A549 (cell line): ENCODE data around the gene ASB16. TPM values are rescaled to one million over a fixed set of nuclear protein-coding genes. Genes with fewer than 3 reads are reported as not detected.

ENCODE experiments used
- ATAC-seq, 2 experiments: fragments of 200-7000 bp in 1 of 2; fragments of >200 bp in 1 of 2; cut with Nextera tagmentation in 1 of 2; cut with Tn5 transposase in 1 of 2; 3 replicates each; pipeline versions ENCODE4 v1.8.0 to v1.9.1; 2018 to 2020; ENCODE audit warnings: mild to moderate bottlenecking in 1 of 2, moderate library complexity in 1 of 2
- CTCF ChIA-PET: fragments of 300-600 bp; sonication (Branson Sonifier 250); formaldehyde crosslinking; extraction: SDS; loops from one replicate; lab custom pipeline; 2021; ENCODE audit warnings: antibody characterized with exemption, inconsistent platforms; lab: Yijun Ruan, JAX
- POLR2A ChIA-PET: fragments of 350-600 bp; formaldehyde crosslinking; extraction: SDS; loops from one replicate; lab custom pipeline; 2021; ENCODE audit warnings: antibody characterized with exemption, inconsistent platforms; lab: Yijun Ruan, JAX
- DNase-seq, 2 experiments: peaks; one replicate each; pipeline versions ENCODE4 v3.0.0 to v3.0.0-alpha.2; 2011 to 2016; ENCODE audit warnings: low read depth in 1 of 2, low spot score in 1 of 2
- FAIRE-seq: peaks from 2 replicates; lab custom pipeline; 2011; peaks lifted over from hg19 to GRCh38; lab: Jason Lieb, UNC
- H3K27ac ChIP-seq, 2 experiments: fragments of >200 bp; sonication (Bioruptor Twin); formaldehyde crosslinking; 3 replicates each; pipeline ENCODE4 v1.5.1; 2016 to 2017
- H3K4me1 ChIP-seq: fragments of >200 bp; sonication (Bioruptor Twin); formaldehyde crosslinking; 3 replicates; pipeline ENCODE4 v1.6.1; 2016
- H3K4me2 ChIP-seq: fragments of >200 bp; sonication (Bioruptor Twin); formaldehyde crosslinking; 3 replicates; pipeline ENCODE4 v1.6.1; 2016
- H3K4me3 ChIP-seq: fragments of >200 bp; sonication (Bioruptor Twin); formaldehyde crosslinking; 3 replicates; pipeline ENCODE4 v1.5.1; 2016
- H3K9me3 ChIP-seq: fragments of >200 bp; sonication (Bioruptor Twin); formaldehyde crosslinking; 3 replicates; pipeline ENCODE4 v1.6.1; 2016
- BHLHE40 ChIP-seq: IDR thresholded peaks from 2 replicates; pipeline ENCODE4 v1.6.1; 2012; ENCODE audit warnings: low read depth, low read length, inconsistent platforms
- CEBPB ChIP-seq, 2 experiments: fragments of >200 bp in 1 of 2; sonication (Bioruptor Twin) in 1 of 2; formaldehyde crosslinking in 1 of 2; IDR thresholded peaks; 2 replicates each; pipeline ENCODE4 v1.6.1; 2012 to 2016
- EHMT2 ChIP-seq: fragments of 200-600 bp; sonication (generic); IDR thresholded peaks from 2 replicates; pipeline ENCODE4 v1.6.1; 2016; ENCODE audit warnings: antibody characterized with exemption, low read depth, mild to moderate bottlenecking, moderate library complexity
- EP300 ChIP-seq, 2 experiments: fragments of >200 bp; sonication (Bioruptor Twin); formaldehyde crosslinking; IDR thresholded peaks; 2 replicates in 1 of 2; 3 replicates in 1 of 2; pipeline ENCODE4 v1.6.1; 2016 to 2017
- ESRRA ChIP-seq: fragments of 150-350 bp; IDR thresholded peaks from 2 replicates; pipeline ENCODE4 v1.6.1; 2014; ENCODE audit warnings: mild to moderate bottlenecking, low read length, borderline replicate concordance
- FOSL2 ChIP-seq, 2 experiments: fragments of 450-650 bp in 1 of 2; fragments of >200 bp in 1 of 2; sonication (Bioruptor Twin) in 1 of 2; formaldehyde crosslinking; IDR thresholded peaks; 2 replicates each; pipeline versions ENCODE4 v1.5.0 to v1.6.1; 2016 to 2020; ENCODE audit warnings: mild to moderate bottlenecking in 1 of 2, moderate library complexity in 1 of 2
- GATA3 ChIP-seq: IDR thresholded peaks from 2 replicates; pipeline ENCODE4 v1.6.1; 2012; ENCODE audit warnings: borderline replicate concordance
- JUNB ChIP-seq: fragments of >200 bp; sonication (Bioruptor Twin); formaldehyde crosslinking; IDR thresholded peaks from 2 replicates; pipeline ENCODE4 v1.6.1; 2016
- KDM1A ChIP-seq: fragments of 200-600 bp; sonication (generic); IDR thresholded peaks from 2 replicates; pipeline ENCODE4 v1.6.1; 2016; ENCODE audit warnings: low read depth, mild to moderate bottlenecking
- NPAS2 ChIP-seq: fragments of 250-450 bp; sonication (Bioruptor Pico); IDR thresholded peaks from 2 replicates; pipeline ENCODE4 v1.8.0; 2022; ENCODE audit warnings: mild to moderate bottlenecking, moderate library complexity, borderline replicate concordance
- NR3C1 ChIP-seq: fragments of >200 bp; sonication (Bioruptor Twin); formaldehyde crosslinking; IDR thresholded peaks from 3 replicates; pipeline ENCODE4 v1.6.1; 2017
- RARB ChIP-seq: fragments of 250-450 bp; sonication (Bioruptor Pico); IDR thresholded peaks from 2 replicates; pipeline ENCODE4 v1.8.0; 2021; ENCODE audit warnings: mild to moderate bottlenecking, moderate library complexity
- RFX5 ChIP-seq: fragments of 450-650 bp; IDR thresholded peaks from 2 replicates; pipeline ENCODE4 v1.7.1; 2014; ENCODE audit warnings: antibody characterized with exemption, mild to moderate bottlenecking, moderate library complexity
- SMC3 ChIP-seq: fragments of >200 bp; sonication (Bioruptor Twin); formaldehyde crosslinking; IDR thresholded peaks from 3 replicates; pipeline ENCODE4 v1.6.1; 2018; ENCODE audit warnings: inconsistent platforms
- TFCP2L1 ChIP-seq: fragments of 250-450 bp; sonication (Bioruptor Pico); IDR thresholded peaks from 2 replicates; pipeline ENCODE4 v1.5.0; 2021; ENCODE audit warnings: mild to moderate bottlenecking
- ZC3H11A ChIP-seq: fragments of 450-650 bp; IDR thresholded peaks from 2 replicates; pipeline ENCODE4 v1.6.1; 2014; ENCODE audit warnings: antibody characterized with exemption, mild to moderate bottlenecking
- ZFP36 ChIP-seq: fragments of 450-650 bp; IDR thresholded peaks from 2 replicates; pipeline ENCODE4 v1.6.1; 2014; ENCODE audit warnings: borderline replicate concordance; ENCODE audit not compliant: partially characterized antibody
- ZSCAN20 ChIP-seq: fragments of 250-450 bp; sonication (Bioruptor Pico); IDR thresholded peaks from 2 replicates; pipeline ENCODE4 v1.8.0; 2022; ENCODE audit warnings: mild to moderate bottlenecking, moderate library complexity
- WGBS: methylation state at CpG from one replicate; pipeline ENCODE4 v1.1.6; 2017; ENCODE audit errors: missing lambda C conversion rate; 5-methylcytosine and 5-hydroxymethylcytosine counted together
- polyA plus RNA-seq, 4 experiments: library from polyadenylated mRNA; depleted of rRNA in 3 of 4; stranded (reverse); fragments of >200 nt; fragmentation: RNase III in 1 of 4; extraction: RNeasy Plus Mini Kit Qiagen cat#74134 plus additional on column Dnase treatment in 1 of 4; gene quantifications; 2 replicates in 3 of 4; 3 replicates in 1 of 4; pipeline ENCODE4 v1.2.3, GENCODE V29; 2011 to 2017
- TF ChIP-seq, protein P1 (sequence below): IDR thresholded peaks from 2 replicates; pipeline ENCODE4 v1.6.1; 2012
- TF ChIP-seq, protein P2 (sequence below): IDR thresholded peaks from 2 replicates; pipeline ENCODE4 v1.6.1; 2012
- TF ChIP-seq, protein P3 (sequence below): fragments of 150-350 bp; IDR thresholded peaks from 2 replicates; pipeline ENCODE4 v1.6.1; 2014; ENCODE audit warnings: low read depth, mild to moderate bottlenecking, low read length
- TF ChIP-seq, protein P4 (sequence below): fragments of 250-450 bp; sonication (Bioruptor Pico); IDR thresholded peaks from 2 replicates; pipeline ENCODE4 v1.5.0; 2021; ENCODE audit warnings: mild to moderate bottlenecking, moderate library complexity, borderline replicate concordance
- TF ChIP-seq, protein P5 (sequence below): fragments of 250-450 bp; sonication (Bioruptor Pico); IDR thresholded peaks from 2 replicates; pipeline ENCODE4 v1.5.0; 2020; ENCODE audit warnings: low read depth, mild to moderate bottlenecking, moderate library complexity
- TF ChIP-seq, protein P6 (sequence below): IDR thresholded peaks from 2 replicates; pipeline ENCODE4 v1.6.1; 2012; ENCODE audit warnings: low read depth, borderline replicate concordance
- TF ChIP-seq, protein P7 (sequence below): fragments of >200 bp; sonication (Bioruptor Twin); formaldehyde crosslinking; IDR thresholded peaks from 3 replicates; pipeline ENCODE4 v1.6.1; 2016

Gene ASB16
- polyA plus RNA-seq, 2 of the 4 experiments (the other 2 are of a cell fraction), result 0.15 TPM; not detected in 1

DNA sequence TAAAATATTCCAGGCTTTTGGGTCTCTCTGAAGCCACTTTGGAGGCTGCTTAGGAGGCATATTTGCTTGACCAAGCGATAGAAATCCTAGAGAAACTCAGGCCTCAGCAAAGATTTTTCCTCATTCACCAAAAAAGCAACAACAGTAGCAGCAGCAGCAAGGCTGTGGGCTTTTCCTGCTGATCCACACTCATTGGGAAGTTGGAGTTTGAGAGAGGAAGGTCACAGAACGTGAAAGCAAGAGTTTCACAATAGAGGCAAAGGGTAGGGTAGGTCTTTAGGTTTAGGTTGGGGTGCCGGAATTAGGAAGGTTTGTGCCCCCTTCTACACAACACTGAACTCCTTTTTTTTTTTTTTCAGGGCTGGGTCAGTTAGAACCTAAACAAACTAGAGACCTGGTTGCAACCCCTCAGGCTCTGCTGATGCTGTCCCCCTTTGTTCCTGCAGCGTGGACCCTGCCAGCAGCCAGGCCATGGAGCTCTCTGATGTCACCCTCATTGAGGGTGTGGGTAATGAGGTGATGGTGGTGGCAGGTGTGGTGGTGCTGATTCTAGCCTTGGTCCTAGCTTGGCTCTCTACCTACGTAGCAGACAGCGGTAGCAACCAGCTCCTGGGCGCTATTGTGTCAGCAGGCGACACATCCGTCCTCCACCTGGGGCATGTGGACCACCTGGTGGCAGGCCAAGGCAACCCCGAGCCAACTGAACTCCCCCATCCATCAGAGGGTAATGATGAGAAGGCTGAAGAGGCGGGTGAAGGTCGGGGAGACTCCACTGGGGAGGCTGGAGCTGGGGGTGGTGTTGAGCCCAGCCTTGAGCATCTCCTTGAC is 18.3 kb downstream of the ASB16 start:
- FAIRE-seq, result no peak
- no peak for DNase-seq
- 93% methylated on average over 9 of the region's 12 CpGs for WGBS
- ChIA-PET CTCF (interaction anchor here (1.0 to 2.2 kb wide), 6 partner anchors 9 to 142 kb away, joined by 3 to 17 read pairs (median 4); no protein-coding TSS in a partner anchor), POLR2A (no interaction called here)
- ATAC-seq, result no peak
- peak overlapping the region; percentile 77 for H3K4me2 ChIP-seq
- H3K9me3 ChIP-seq, result no peaks in the 10 kb centered on the region
- no peak overlapping the region for H3K4me3 ChIP-seq
- TF ChIP-seq ZC3H11A, result no peak
- TF ChIP-seq EP300 (IDR thresholded peaks at IDR 0.05), result no peak
- TF ChIP-seq EHMT2, result no peak
- TF ChIP-seq KDM1A, result no peak
- TF ChIP-seq, protein P1, sequence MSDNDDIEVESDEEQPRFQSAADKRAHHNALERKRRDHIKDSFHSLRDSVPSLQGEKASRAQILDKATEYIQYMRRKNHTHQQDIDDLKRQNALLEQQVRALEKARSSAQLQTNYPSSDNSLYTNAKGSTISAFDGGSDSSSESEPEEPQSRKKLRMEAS, result no peak
- TF ChIP-seq, protein P2, sequence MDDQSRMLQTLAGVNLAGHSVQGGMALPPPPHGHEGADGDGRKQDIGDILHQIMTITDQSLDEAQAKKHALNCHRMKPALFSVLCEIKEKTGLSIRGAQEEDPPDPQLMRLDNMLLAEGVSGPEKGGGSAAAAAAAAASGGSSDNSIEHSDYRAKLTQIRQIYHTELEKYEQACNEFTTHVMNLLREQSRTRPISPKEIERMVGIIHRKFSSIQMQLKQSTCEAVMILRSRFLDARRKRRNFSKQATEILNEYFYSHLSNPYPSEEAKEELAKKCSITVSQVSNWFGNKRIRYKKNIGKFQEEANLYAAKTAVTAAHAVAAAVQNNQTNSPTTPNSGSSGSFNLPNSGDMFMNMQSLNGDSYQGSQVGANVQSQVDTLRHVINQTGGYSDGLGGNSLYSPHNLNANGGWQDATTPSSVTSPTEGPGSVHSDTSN, result no peak
- no peak for TF ChIP-seq CEBPB (IDR thresholded peaks at IDR 0.05)
- TF ChIP-seq RARB, result no peak
- no peak for TF ChIP-seq FOSL2 (IDR thresholded peaks at IDR 0.05)
- no peak for TF ChIP-seq FOSL2 (CRISPR knock-in tag; IDR thresholded peaks at IDR 0.05)
- TF ChIP-seq, protein P3, sequence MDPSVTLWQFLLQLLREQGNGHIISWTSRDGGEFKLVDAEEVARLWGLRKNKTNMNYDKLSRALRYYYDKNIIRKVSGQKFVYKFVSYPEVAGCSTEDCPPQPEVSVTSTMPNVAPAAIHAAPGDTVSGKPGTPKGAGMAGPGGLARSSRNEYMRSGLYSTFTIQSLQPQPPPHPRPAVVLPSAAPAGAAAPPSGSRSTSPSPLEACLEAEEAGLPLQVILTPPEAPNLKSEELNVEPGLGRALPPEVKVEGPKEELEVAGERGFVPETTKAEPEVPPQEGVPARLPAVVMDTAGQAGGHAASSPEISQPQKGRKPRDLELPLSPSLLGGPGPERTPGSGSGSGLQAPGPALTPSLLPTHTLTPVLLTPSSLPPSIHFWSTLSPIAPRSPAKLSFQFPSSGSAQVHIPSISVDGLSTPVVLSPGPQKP, result no peak
- TF ChIP-seq, all 56 proteins: peak for 0
- Histone ChIP-seq H3K27ac (no peak overlapping the region), H3K4me1 (peaks cover 26% of the 10 kb centered on the region)

DNA sequence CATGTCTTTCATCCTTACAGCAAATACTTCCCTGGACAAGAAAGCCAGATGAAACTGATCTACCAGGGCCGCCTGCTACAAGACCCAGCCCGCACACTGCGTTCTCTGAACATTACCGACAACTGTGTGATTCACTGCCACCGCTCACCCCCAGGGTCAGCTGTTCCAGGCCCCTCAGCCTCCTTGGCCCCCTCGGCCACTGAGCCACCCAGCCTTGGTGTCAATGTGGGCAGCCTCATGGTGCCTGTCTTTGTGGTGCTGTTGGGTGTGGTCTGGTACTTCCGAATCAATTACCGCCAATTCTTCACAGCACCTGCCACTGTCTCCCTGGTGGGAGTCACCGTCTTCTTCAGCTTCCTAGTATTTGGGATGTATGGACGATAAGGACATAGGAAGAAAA is 20.0 kb downstream of the ASB16 start:
- TF ChIP-seq TFCP2L1 (CRISPR knock-in tag) (0 out of 2 replicates have a peak, but pooled peaks have one; percentile 29), NPAS2 (no peak)
- TF ChIP-seq, all 56 proteins: peak for 1
- CTCF ChIA-PET, result interaction anchor here (1.1 to 2.1 kb wide), 5 partner anchors 20 to 160 kb away, joined by 3 to 10 read pairs (median 4); no protein-coding TSS in a partner anchor

DNA sequence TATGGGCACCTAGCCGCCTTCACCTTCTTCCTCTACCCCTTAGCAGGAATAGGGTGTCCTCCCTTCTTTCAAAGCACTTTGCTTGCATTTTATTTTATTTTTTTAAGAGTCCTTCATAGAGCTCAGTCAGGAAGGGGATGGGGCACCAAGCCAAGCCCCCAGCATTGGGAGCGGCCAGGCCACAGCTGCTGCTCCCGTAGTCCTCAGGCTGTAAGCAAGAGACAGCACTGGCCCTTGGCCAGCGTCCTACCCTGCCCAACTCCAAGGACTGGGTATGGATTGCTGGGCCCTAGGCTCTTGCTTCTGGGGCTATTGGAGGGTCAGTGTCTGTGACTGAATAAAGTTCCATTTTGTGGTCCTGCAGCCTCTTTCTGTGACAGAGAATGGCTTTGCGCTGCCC is 20.9 kb downstream of the ASB16 start:
- ATAC-seq (no peak), FAIRE-seq (no peak), DNase-seq (no peak)
- Histone ChIP-seq H3K4me2 (no peak overlapping the region), H3K4me3 (no peak overlapping the region), H3K9me3 (no peaks in the 10 kb centered on the region), H3K27ac (no peak overlapping the region), H3K4me1 (peaks cover 11% of the 10 kb centered on the region)
- 95% methylated on average over 5 of the region's 5 CpGs for WGBS
- ChIA-PET POLR2A (interaction anchor here (0.6 to 1.4 kb wide), 3 partner anchors 16 to 80 kb away, joined by 3 to 6 read pairs (median 4); no protein-coding TSS in a partner anchor), CTCF (interaction anchor here (1.1 to 7.8 kb wide), 5 partner anchors 19 to 154 kb away, joined by 3 to 61 read pairs (median 7); no protein-coding TSS in a partner anchor)
- TF ChIP-seq ZSCAN20 (no peak), EP300 (IDR thresholded peaks at IDR 0.05) (no peak), SMC3 (no peak), RARB (no peak), NR3C1 (no peak), EHMT2 (no peak), BHLHE40 (no peak), ZFP36 (no peak), ESRRA (no peak), JUNB (no peak), RFX5 (no peak), GATA3 (no peak), TFCP2L1 (CRISPR knock-in tag) (no peak)
- TF ChIP-seq, protein P4, sequence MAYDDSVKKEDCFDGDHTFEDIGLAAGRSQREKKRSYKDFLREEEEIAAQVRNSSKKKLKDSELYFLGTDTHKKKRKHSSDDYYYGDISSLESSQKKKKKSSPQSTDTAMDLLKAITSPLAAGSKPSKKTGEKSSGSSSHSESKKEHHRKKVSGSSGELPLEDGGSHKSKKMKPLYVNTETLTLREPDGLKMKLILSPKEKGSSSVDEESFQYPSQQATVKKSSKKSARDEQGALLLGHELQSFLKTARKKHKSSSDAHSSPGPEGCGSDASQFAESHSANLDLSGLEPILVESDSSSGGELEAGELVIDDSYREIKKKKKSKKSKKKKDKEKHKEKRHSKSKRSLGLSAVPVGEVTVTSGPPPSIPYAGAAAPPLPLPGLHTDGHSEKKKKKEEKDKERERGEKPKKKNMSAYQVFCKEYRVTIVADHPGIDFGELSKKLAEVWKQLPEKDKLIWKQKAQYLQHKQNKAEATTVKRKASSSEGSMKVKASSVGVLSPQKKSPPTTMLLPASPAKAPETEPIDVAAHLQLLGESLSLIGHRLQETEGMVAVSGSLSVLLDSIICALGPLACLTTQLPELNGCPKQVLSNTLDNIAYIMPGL (CRISPR knock-in tag), result no peak
- TF ChIP-seq, protein P5, sequence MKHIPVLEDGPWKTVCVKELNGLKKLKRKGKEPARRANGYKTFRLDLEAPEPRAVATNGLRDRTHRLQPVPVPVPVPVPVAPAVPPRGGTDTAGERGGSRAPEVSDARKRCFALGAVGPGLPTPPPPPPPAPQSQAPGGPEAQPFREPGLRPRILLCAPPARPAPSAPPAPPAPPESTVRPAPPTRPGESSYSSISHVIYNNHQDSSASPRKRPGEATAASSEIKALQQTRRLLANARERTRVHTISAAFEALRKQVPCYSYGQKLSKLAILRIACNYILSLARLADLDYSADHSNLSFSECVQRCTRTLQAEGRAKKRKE (CRISPR knock-in tag), result no peak
- TF ChIP-seq, protein P6, sequence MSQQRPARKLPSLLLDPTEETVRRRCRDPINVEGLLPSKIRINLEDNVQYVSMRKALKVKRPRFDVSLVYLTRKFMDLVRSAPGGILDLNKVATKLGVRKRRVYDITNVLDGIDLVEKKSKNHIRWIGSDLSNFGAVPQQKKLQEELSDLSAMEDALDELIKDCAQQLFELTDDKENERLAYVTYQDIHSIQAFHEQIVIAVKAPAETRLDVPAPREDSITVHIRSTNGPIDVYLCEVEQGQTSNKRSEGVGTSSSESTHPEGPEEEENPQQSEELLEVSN, result no peak
- TF ChIP-seq, protein P7, sequence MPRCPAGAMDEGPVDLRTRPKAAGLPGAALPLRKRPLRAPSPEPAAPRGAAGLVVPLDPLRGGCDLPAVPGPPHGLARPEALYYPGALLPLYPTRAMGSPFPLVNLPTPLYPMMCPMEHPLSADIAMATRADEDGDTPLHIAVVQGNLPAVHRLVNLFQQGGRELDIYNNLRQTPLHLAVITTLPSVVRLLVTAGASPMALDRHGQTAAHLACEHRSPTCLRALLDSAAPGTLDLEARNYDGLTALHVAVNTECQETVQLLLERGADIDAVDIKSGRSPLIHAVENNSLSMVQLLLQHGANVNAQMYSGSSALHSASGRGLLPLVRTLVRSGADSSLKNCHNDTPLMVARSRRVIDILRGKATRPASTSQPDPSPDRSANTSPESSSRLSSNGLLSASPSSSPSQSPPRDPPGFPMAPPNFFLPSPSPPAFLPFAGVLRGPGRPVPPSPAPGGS, result no peak

More for the DNA sequence above, 20.0 kb downstream of the ASB16 start:
- no peak overlapping the region for H3K27ac ChIP-seq
- ATAC-seq (no peak), DNase-seq (no peak), FAIRE-seq (no peak)
- no peak overlapping the region for H3K4me2 ChIP-seq
- WGBS, result 97% methylated on average over 10 of the region's 10 CpGs
- H3K4me3 ChIP-seq, result no peak overlapping the region
- H3K4me1 ChIP-seq, result peaks cover 14% of the 10 kb centered on the region
- POLR2A ChIA-PET, result interaction anchor here (1.1 kb wide), 1 partner anchor 79 kb away, joined by 3 read pairs; no protein-coding TSS in a partner anchor
- no peaks in the 10 kb centered on the region for H3K9me3 ChIP-seq
